PC-3 (cell line): ENCODE measurements around the gene TREH. TPM values are rescaled to one million over a fixed set of nuclear protein-coding genes. Genes with fewer than 3 reads are reported as not detected.

ENCODE experiments used
- ATAC-seq: fragments of 200-7000 bp; cut with Tn5 transposase; 2 replicates; pipeline ENCODE4 v1.9.1; 2020; ENCODE audit warnings: mild to moderate bottlenecking, moderate library complexity
- BruUV-seq: library from RNA; stranded (reverse); fragments of 400-500 nt; replicated peaks from 2 replicates; lab custom pipeline; 2021; lab: Mats Ljungman, UMichigan
- CTCF ChIA-PET: fragments of 300-600 bp; sonication (Branson Sonifier 250); formaldehyde crosslinking; loops from one replicate; lab custom pipeline; 2022; ENCODE audit warnings: antibody characterized with exemption; lab: Charles Lee
- POLR2A ChIA-PET: fragments of 300-600 bp; sonication (Branson Sonifier 250); formaldehyde crosslinking; loops from one replicate; lab custom pipeline; 2022; ENCODE audit warnings: antibody characterized with exemption; ENCODE audit not compliant: unreplicated experiment; lab: Charles Lee
- DNase-seq: peaks from one replicate; pipeline ENCODE4 v3.0.0-alpha.2; 2015
- H2AFZ ChIP-seq: fragments of 300-600 bp; sonication (generic); 2 replicates; pipeline ENCODE4 v1.6.0; 2016; ENCODE audit warnings: antibody characterized with exemption, low read length
- H3F3A ChIP-seq: fragments of 300-600 bp; sonication (generic); one replicate; pipeline ENCODE4 v1.6.0; 2017; ENCODE audit warnings: antibody characterized with exemption, low read length, control low read depth, mild to moderate bottlenecking; ENCODE audit not compliant: unreplicated experiment
- H3K27ac ChIP-seq: fragments of 300-600 bp; sonication (generic); 2 replicates; pipeline ENCODE4 v1.5.1; 2016; ENCODE audit warnings: mild to moderate bottlenecking, low read length
- H3K27me3 ChIP-seq: fragments of 300-600 bp; sonication (generic); 2 replicates; pipeline ENCODE4 v1.6.1; 2016; ENCODE audit warnings: low read length, mixed read lengths
- H3K36me3 ChIP-seq: fragments of 300-600 bp; sonication (generic); 2 replicates; pipeline ENCODE4 v1.6.1; 2016; ENCODE audit warnings: low read depth, mixed run types, low read length, mixed read lengths
- H3K4me1 ChIP-seq: fragments of 300-600 bp; sonication (generic); 2 replicates; pipeline ENCODE4 v1.5.1; 2016; ENCODE audit warnings: low read length; ENCODE audit not compliant: insufficient read depth
- H3K4me2 ChIP-seq: fragments of 300-600 bp; sonication (generic); 2 replicates; pipeline ENCODE4 v1.6.0; 2016; ENCODE audit warnings: low read length
- H3K4me3 ChIP-seq: fragments of 300-600 bp; sonication (generic); 2 replicates; pipeline ENCODE4 v1.5.1; 2016; ENCODE audit warnings: mild to moderate bottlenecking, low read length, mixed read lengths
- H3K79me2 ChIP-seq: fragments of 300-600 bp; sonication (generic); 2 replicates; pipeline ENCODE4 v1.6.1; 2017; ENCODE audit warnings: low read length, mixed read lengths
- H3K9ac ChIP-seq: fragments of 300-600 bp; sonication (generic); 2 replicates; pipeline ENCODE4 v1.6.0; 2016; ENCODE audit warnings: mild to moderate bottlenecking, low read length
- H3K9me2 ChIP-seq: fragments of 300-600 bp; sonication (generic); replicated peaks from 2 replicates; pipeline ENCODE4 v1.6.1; 2016; ENCODE audit warnings: mixed run types, low read length, mixed read lengths
- H3K9me3 ChIP-seq: fragments of 300-600 bp; sonication (generic); 2 replicates; pipeline ENCODE4 v1.6.1; 2016; ENCODE audit warnings: low read length, mixed read lengths
- H4K20me1 ChIP-seq: fragments of 300-600 bp; sonication (generic); 2 replicates; pipeline ENCODE4 v1.6.1; 2016; ENCODE audit warnings: low read length, mixed read lengths
- EZH2 ChIP-seq: fragments of 300-600 bp; sonication (generic); IDR thresholded peaks from one replicate; pipeline ENCODE4 v1.6.1; 2017; ENCODE audit warnings: antibody characterized with exemption, mild to moderate bottlenecking, low read length; ENCODE audit not compliant: unreplicated experiment
- EZH2phosphoT487 ChIP-seq: fragments of 300-600 bp; sonication (generic); IDR thresholded peaks from 2 replicates; pipeline ENCODE4 v1.6.1; 2018; ENCODE audit warnings: mild to moderate bottlenecking, antibody characterized with exemption, low read length, borderline replicate concordance
- intact Hi-C: fragments of 100-400 bp; cut with micrococcal nuclease; formaldehyde crosslinking; loops from 2 replicates; pipeline ENCODE4 v1.9.0; 2023
- total RNA-seq: library from RNA; depleted of rRNA; stranded (reverse); fragments of >200 nt; gene quantifications from 2 replicates; pipeline ENCODE4 v1.2.3, GENCODE V29; 2014
- TF ChIP-seq, protein P1 (sequence below): fragments of 300-600 bp; sonication (generic); conservative IDR thresholded peaks from 2 replicates; pipeline ENCODE4 v1.5.1; 2017; ENCODE audit warnings: antibody characterized with exemption, low read depth, mild to moderate bottlenecking, low read length

Gene TREH
- total RNA-seq, 1 experiment from 2014 or later: not detected

DNA sequence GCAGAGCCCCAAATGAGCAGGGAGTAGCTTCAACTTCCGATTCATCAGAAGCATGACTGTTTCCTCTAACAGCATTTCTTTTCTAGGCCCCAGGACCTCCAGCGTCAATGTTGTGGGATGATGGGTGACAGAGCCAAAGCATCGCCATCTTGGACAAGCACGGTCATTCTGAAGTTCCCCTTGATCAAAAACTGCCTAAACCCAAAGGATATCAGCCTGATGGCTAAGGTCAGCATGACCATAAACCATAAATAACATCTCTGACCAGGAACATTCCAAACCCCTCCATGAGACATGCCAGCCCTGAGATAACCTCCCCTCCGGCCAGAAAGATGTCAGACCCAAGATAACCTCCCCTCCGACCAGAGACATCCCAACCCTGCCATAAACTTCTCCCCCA is 28.8 kb upstream of the TREH start:
- Histone ChIP-seq H3K4me3 (no peak overlapping the region), H3F3A (no peaks in the 10 kb centered on the region), H4K20me1 (no peaks in the 10 kb centered on the region), H3K27me3 (peaks cover 11% of the 10 kb centered on the region; the same call in 1 of the 2 replicates), H3K4me2 (no peak overlapping the region), H3K27ac (no peak overlapping the region), H3K79me2 (no peaks in the 10 kb centered on the region), H3K4me1 (no peaks in the 10 kb centered on the region), H3K9ac (no peak overlapping the region), H2AFZ (no peak overlapping the region), H3K9me3 (no peaks in the 10 kb centered on the region), H3K36me3 (no peaks in the 10 kb centered on the region), H3K9me2 (no peaks in the 10 kb centered on the region)
- TF ChIP-seq EZH2phosphoT487 (no peak), EZH2 (no peak)
- TF ChIP-seq, protein P1, sequence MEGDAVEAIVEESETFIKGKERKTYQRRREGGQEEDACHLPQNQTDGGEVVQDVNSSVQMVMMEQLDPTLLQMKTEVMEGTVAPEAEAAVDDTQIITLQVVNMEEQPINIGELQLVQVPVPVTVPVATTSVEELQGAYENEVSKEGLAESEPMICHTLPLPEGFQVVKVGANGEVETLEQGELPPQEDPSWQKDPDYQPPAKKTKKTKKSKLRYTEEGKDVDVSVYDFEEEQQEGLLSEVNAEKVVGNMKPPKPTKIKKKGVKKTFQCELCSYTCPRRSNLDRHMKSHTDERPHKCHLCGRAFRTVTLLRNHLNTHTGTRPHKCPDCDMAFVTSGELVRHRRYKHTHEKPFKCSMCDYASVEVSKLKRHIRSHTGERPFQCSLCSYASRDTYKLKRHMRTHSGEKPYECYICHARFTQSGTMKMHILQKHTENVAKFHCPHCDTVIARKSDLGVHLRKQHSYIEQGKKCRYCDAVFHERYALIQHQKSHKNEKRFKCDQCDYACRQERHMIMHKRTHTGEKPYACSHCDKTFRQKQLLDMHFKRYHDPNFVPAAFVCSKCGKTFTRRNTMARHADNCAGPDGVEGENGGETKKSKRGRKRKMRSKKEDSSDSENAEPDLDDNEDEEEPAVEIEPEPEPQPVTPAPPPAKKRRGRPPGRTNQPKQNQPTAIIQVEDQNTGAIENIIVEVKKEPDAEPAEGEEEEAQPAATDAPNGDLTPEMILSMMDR: no peak
- no peak for DNase-seq
- ChIA-PET POLR2A (no interaction called here), CTCF (no interaction called here)
- intact Hi-C loops: no loop called here
- no TSS peak for BruUV-seq
- no peak for ATAC-seq

DNA sequence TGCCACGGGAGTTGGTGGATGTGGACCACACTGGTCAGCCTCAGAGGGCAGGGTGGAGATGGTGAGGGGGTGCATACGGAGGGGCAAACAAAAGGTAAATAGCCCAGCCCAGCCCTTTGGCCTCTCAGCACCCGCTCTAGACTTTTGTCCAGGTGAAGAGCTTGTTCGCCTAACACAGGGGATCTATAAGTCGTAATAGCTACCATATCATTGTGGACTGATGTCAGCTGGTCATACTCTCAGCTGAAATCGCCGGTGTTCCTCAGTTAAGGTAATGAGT is 27.0 kb upstream of the TREH start:
- no peak overlapping the region for H2AFZ ChIP-seq
- DNase-seq (no peak), ATAC-seq (no peak)
- H3K27me3 ChIP-seq: peaks cover 11% of the 10 kb centered on the region; the same call in 1 of the 2 replicates
- H3K9me3 ChIP-seq: no peaks in the 10 kb centered on the region
- H3K4me3 ChIP-seq: no peak overlapping the region
- no peaks in the 10 kb centered on the region for H3K4me1 ChIP-seq
- no peaks in the 10 kb centered on the region for H3K9me2 ChIP-seq
- no peak for TF ChIP-seq EZH2phosphoT487
- TF ChIP-seq, protein P1: no peak
- no peak for TF ChIP-seq EZH2
- ChIA-PET POLR2A (no interaction called here), CTCF (no interaction called here)
- intact Hi-C loops: no loop called here
- H4K20me1 ChIP-seq: no peaks in the 10 kb centered on the region
- BruUV-seq: no TSS peak
- no peak overlapping the region for H3K9ac ChIP-seq
- no peaks in the 10 kb centered on the region for H3K79me2 ChIP-seq
- no peak overlapping the region for H3K27ac ChIP-seq
- H3F3A ChIP-seq: no peaks in the 10 kb centered on the region
- no peak overlapping the region for H3K4me2 ChIP-seq
- H3K36me3 ChIP-seq: no peaks in the 10 kb centered on the region

DNA sequence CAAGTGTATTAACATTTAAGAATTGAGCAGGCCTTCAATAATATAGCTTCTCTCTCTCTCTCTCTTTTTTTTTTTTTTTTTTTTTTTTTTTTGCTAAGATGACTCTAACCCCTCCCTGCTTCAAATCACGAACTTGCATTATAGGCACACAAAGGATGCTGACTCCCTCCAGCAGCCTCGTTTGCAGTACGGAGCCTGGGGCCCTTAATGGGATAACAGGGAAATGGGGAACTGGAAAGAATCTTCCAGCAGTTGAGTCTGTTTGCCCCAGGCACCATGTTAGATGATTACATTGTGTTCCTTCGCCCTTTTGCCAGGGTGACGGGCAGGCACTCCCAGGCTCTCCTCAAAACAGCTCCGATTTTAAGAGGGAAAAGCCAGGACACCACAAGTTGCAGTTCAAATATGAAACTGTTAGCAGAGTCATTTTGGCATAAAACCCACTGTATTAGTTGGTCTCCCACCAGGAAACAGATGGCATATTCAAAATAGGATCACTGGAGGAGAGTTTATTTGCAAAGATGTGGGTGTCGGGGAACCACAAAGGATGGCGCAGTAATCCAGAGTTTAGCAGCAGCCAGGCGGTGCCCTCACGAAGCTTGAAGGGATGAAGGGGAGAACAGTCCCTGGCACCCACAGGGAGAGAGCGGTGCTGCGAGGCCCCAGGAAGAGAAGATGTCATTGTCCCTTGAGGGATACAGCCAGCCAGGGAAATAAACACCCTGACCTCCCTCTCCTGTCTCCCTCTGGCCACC is 26.5 kb upstream of the TREH start:
- CTCF ChIA-PET: interaction anchor here (0.6 kb wide), 3 partner anchors 11 to 154 kb away, joined by 4 to 11 read pairs (median 5); no protein-coding TSS in a partner anchor

More for the DNA sequence above, 26.5 kb upstream of the TREH start:
- H3K4me2 ChIP-seq: no peak overlapping the region
- H3K27me3 ChIP-seq: peaks cover 11% of the 10 kb centered on the region; the same call in 1 of the 2 replicates
- no peak overlapping the region for H3K27ac ChIP-seq
- TF ChIP-seq EZH2phosphoT487 (no peak), EZH2 (no peak)
- TF ChIP-seq, protein P1: no peak
- POLR2A ChIA-PET: interaction anchor here (0.5 kb wide), 1 partner anchor 87 kb away, joined by 3 read pairs; no protein-coding TSS in a partner anchor
- no peaks in the 10 kb centered on the region for H3K9me2 ChIP-seq
- H3K36me3 ChIP-seq: no peaks in the 10 kb centered on the region
- DNase-seq: no peak
- BruUV-seq: no TSS peak
- H3K4me3 ChIP-seq: no peak overlapping the region
- ATAC-seq: no peak
- no peak overlapping the region for H3K9ac ChIP-seq
- H3F3A ChIP-seq: no peaks in the 10 kb centered on the region
- H4K20me1 ChIP-seq: no peaks in the 10 kb centered on the region
- intact Hi-C loops: no loop called here
- no peaks in the 10 kb centered on the region for H3K79me2 ChIP-seq
- no peaks in the 10 kb centered on the region for H3K4me1 ChIP-seq
- H2AFZ ChIP-seq: no peak overlapping the region
- H3K9me3 ChIP-seq: no peaks in the 10 kb centered on the region
